Adrenal gland (tissue), 5 donors: ENCODE measurements around the gene RUBCNL.

Experiments
- CTCF ChIP-seq, 6 experiments: fragments of 450-650 bp in 4 of 6; fragments of 200-600 bp in 2 of 6; sonication (generic) in 1 of 6; IDR thresholded peaks; 1 replicate in 5 of 6; 2 replicates in 1 of 6; pipeline versions ENCODE4 v1.5.1 to v1.8.0; 2016 to 2021; ENCODE audit warnings: antibody characterized with exemption in 6 of 6, mild to moderate bottlenecking in 2 of 6, moderate library complexity in 1 of 6
- POLR2A ChIP-seq, 2 donors: fragments of 450-650 bp; IDR thresholded peaks; one replicate each; pipeline ENCODE4 v1.6.1; 2017; ENCODE audit warnings: antibody characterized with exemption in 2 of 2, mild to moderate bottlenecking in 2 of 2, moderate library complexity in 1 of 2
- donor health status: DM: no; HTN: no; CAD: no.

- TF ChIP-seq CTCF (IDR thresholded peaks at IDR 0.05), result no peak
- TF ChIP-seq POLR2A (IDR thresholded peaks at IDR 0.05), result no peak
These were observed 6.8 kb downstream of the RUBCNL start for GRCh38 chr13:46380242-46380641.
